HEK293 (cell line): Measurements from ENCODE around the gene BIN1.

Source experiments
- CTCF ChIP-seq: fragments of 450-650 bp; formaldehyde crosslinking; IDR thresholded peaks from 2 replicates; pipeline ENCODE4 v1.5.1; 2016; ENCODE audit warnings: missing biosample characterization, missing genetic modification characterization
- ZBTB10 ChIP-seq: fragments of 450-650 bp; formaldehyde crosslinking; IDR thresholded peaks from 2 replicates; pipeline ENCODE4 v1.5.1; 2016; ENCODE audit warnings: missing biosample characterization, missing genetic modification characterization
- ZNF416 ChIP-seq: fragments of 450-650 bp; formaldehyde crosslinking; IDR thresholded peaks from 2 replicates; pipeline ENCODE4 v1.5.1; 2016; ENCODE audit warnings: missing biosample characterization, missing genetic modification characterization

GRCh38 chr2:127138281-127138680, 31.3 kb upstream of the BIN1 start:
- no peak for TF ChIP-seq CTCF (tag by site-specific recombination)
- TF ChIP-seq ZNF416 (tag by site-specific recombination): no peak
- TF ChIP-seq ZBTB10 (tag by site-specific recombination): no peak
